HepG2 (cell line): ENCODE data around the gene ARHGAP45. TPM values are rescaled to one million over a fixed set of nuclear protein-coding genes. Genes with fewer than 3 reads are reported as not detected.

Experiments used
- ATAC-seq: fragments of 200-7000 bp; cut with Tn5 transposase; 3 replicates; pipeline ENCODE4 v1.9.1; 2020; ENCODE audit warnings: mild to moderate bottlenecking, moderate library complexity
- BruUV-seq: library from RNA; stranded (reverse); fragments of 400-500 nt; replicated peaks from 2 replicates; lab custom pipeline; 2021; lab: Mats Ljungman, UMichigan
- CTCF ChIA-PET: fragments of 300-600 bp; formaldehyde crosslinking; extraction: SDS; loops from one replicate; lab custom pipeline; 2021; ENCODE audit warnings: low total read pairs, inconsistent platforms, low intra/inter-chr PET ratio; lab: Yijun Ruan, JAX
- POLR2A ChIA-PET: fragments of 350-600 bp; sonication (Branson Sonifier 250); formaldehyde crosslinking; loops from one replicate; lab custom pipeline; 2020; ENCODE audit warnings: antibody characterized with exemption, inconsistent platforms; lab: Yijun Ruan, JAX
- DNase-seq: peaks from one replicate; pipeline ENCODE4 v3.0.0-alpha.2; 2015; ENCODE audit warnings: low spot score
- FAIRE-seq: peaks from 3 replicates; lab custom pipeline; 2011; peaks lifted over from hg19 to GRCh38; lab: Jason Lieb, UNC
- H2AFZ ChIP-seq: one replicate; pipeline ENCODE4 v1.6.1; 2011; ENCODE audit warnings: low read length, inconsistent platforms
- H3K27ac ChIP-seq: fragments of 300-600 bp; 3 replicates; pipeline ENCODE4 v1.8.0; 2011; ENCODE audit warnings: mixed run types, mild to moderate bottlenecking, mixed read lengths, low read length, inconsistent platforms; ENCODE audit not compliant: insufficient read depth; ENCODE audit errors: extremely low read length
- H3K27me3 ChIP-seq, 2 experiments: fragments of 200-600 bp in 1 of 2; 2 replicates in 1 of 2; 3 replicates in 1 of 2; pipeline versions ENCODE4 v1.6.0 to v1.8.0; 2011; ENCODE audit warnings: low read length in 2 of 2, mild to moderate bottlenecking in 2 of 2, moderate library complexity in 2 of 2, inconsistent platforms in 1 of 2; ENCODE audit not compliant: insufficient read depth in 2 of 2, control insufficient read depth in 1 of 2
- H3K36me3 ChIP-seq, 2 experiments: fragments of 200-600 bp in 1 of 2; replicated peaks in 1 of 2; 2 replicates in 1 of 2; 3 replicates in 1 of 2; pipeline versions ENCODE4 v1.5.1 to v1.8.0; 2011; ENCODE audit warnings: low read length in 2 of 2, inconsistent platforms in 1 of 2; ENCODE audit not compliant: insufficient read depth in 2 of 2, control insufficient read depth in 1 of 2
- H3K4me1 ChIP-seq: 2 replicates; pipeline ENCODE4 v1.5.1; 2012; ENCODE audit warnings: low read length, inconsistent platforms; ENCODE audit not compliant: insufficient read depth
- H3K4me2 ChIP-seq: 2 replicates; pipeline ENCODE4 v1.6.0; 2011; ENCODE audit warnings: low read depth, low read length, inconsistent platforms
- H3K4me3 ChIP-seq, 3 experiments: fragments of 200-600 bp in 1 of 3; sonication (generic), shearing (Covaris generic) in 1 of 3; replicated peaks in 1 of 3; 2 replicates each; pipeline ENCODE4 v1.5.1; 2011 to 2016; ENCODE audit warnings: low read length in 3 of 3, inconsistent platforms in 2 of 3, low read depth in 2 of 3, mild to moderate bottlenecking in 2 of 3, control low read depth in 1 of 3, mixed read lengths in 1 of 3; ENCODE audit not compliant: insufficient read depth in 1 of 3
- H3K79me2 ChIP-seq: one replicate; pipeline ENCODE4 v1.6.1; 2011; ENCODE audit warnings: low read length, inconsistent platforms; ENCODE audit not compliant: insufficient read depth
- H3K9ac ChIP-seq: 2 replicates; pipeline ENCODE4 v1.6.0; 2011; ENCODE audit warnings: mild to moderate bottlenecking, low read depth, low read length, inconsistent platforms; ENCODE audit not compliant: insufficient read depth
- H3K9me3 ChIP-seq: 2 replicates; pipeline ENCODE4 v1.5.1; 2012; ENCODE audit warnings: mild to moderate bottlenecking, low read length
- H4K20me1 ChIP-seq: 2 replicates; pipeline ENCODE4 v1.6.0; 2011; ENCODE audit warnings: inconsistent platforms, mild to moderate bottlenecking, low read length, moderate library complexity; ENCODE audit not compliant: insufficient read depth
- ARID2 ChIP-seq: sonication (generic); formaldehyde crosslinking; IDR thresholded peaks from 2 replicates; pipeline ENCODE4 v1.8.1; 2022; ENCODE audit warnings: mild to moderate bottlenecking, missing genetic modification reagents, borderline replicate concordance
- CREB1 ChIP-seq, 2 experiments: fragments of 450-650 bp in 1 of 2; IDR thresholded peaks; 2 replicates each; pipeline ENCODE4 v1.6.1; 2016 to 2017; ENCODE audit warnings: control low read depth in 1 of 2, mild to moderate bottlenecking in 1 of 2, missing compliant biosample characterization in 1 of 2, missing genetic modification characterization in 1 of 2
- CTCF ChIP-seq: sonication (generic); formaldehyde crosslinking; IDR thresholded peaks from 2 replicates; pipeline ENCODE4 v1.5.0; 2020; ENCODE audit warnings: mild to moderate bottlenecking, missing genetic modification reagents, moderate library complexity
- GTF3A ChIP-seq: sonication (generic); formaldehyde crosslinking; conservative IDR thresholded peaks from 2 replicates; pipeline ENCODE4 v1.4.0; 2020; ENCODE audit warnings: mild to moderate bottlenecking, missing genetic modification reagents
- HMGXB4 ChIP-seq, 2 experiments: sonication (generic) in 1 of 2; formaldehyde crosslinking in 1 of 2; IDR thresholded peaks; 2 replicates each; pipeline versions ENCODE4 v1.4.0 to v1.6.1; 2018 to 2020; ENCODE audit warnings: missing genetic modification reagents in 2 of 2, borderline replicate concordance in 1 of 2, low read depth in 1 of 2, mild to moderate bottlenecking in 1 of 2, missing biosample characterization in 1 of 2
- NKX3-1 ChIP-seq: sonication (generic); formaldehyde crosslinking; IDR thresholded peaks from 2 replicates; pipeline ENCODE4 v1.5.0; 2020; ENCODE audit warnings: missing genetic modification reagents
- SUZ12 ChIP-seq: fragments of 150-350 bp; IDR thresholded peaks from 2 replicates; pipeline ENCODE4 v1.6.1; 2014; ENCODE audit warnings: low read depth, low read length
- TCF7L2 ChIP-seq: IDR thresholded peaks from 2 replicates; pipeline ENCODE4 v1.6.1; 2011; ENCODE audit warnings: mild to moderate bottlenecking, low read depth, low read length, moderate library complexity
- ZNF788 ChIP-seq: sonication (generic); formaldehyde crosslinking; IDR thresholded peaks from 2 replicates; pipeline ENCODE4 v1.5.0; 2020; ENCODE audit warnings: mild to moderate bottlenecking, missing genetic modification reagents, borderline replicate concordance
- WGBS: methylation state at CpG from one replicate; pipeline ENCODE4 v1.1.6; 2017; ENCODE audit warnings: low lambda C conversion rate; 5-methylcytosine and 5-hydroxymethylcytosine counted together
- in situ Hi-C: cut with HindIII; loops from 2 replicates; pipeline ENCODE4 v1.10.0; 2017; ENCODE audit warnings: low pct_unique_long_range_greater_than_20kb; ENCODE audit not compliant: extremely low pct_ligation_motif_present
- intact Hi-C: fragments of 100-400 bp; cut with micrococcal nuclease; formaldehyde crosslinking; loops from one replicate; pipeline ENCODE4 v1.10.0; 2022; ENCODE audit not compliant: unreplicated experiment
- polyA plus RNA-seq, 8 experiments: library from polyadenylated mRNA; depleted of rRNA in 3 of 8; stranded (reverse) in 7 of 8; unstranded in 1 of 8; fragments of >200 nt; fragmentation: Illumina TruSeq in 4 of 8; extraction: Trizol in 4 of 8; gene quantifications; 2 replicates each; pipeline versions ENCODE4 v1.2.1 to v1.2.3, GENCODE V29; 2011 to 2016; ENCODE audit warnings: low read depth in 4 of 8, missing spikeins in 1 of 8, mixed read lengths in 1 of 8; ENCODE audit not compliant: insufficient read depth in 1 of 8
- total RNA-seq, 5 experiments: library from RNA; depleted of rRNA; stranded (reverse); fragments of >200 nt; fragmentation: Illumina TruSeq; extraction: Trizol; gene quantifications; 2 replicates each; pipeline ENCODE4 v1.2.3, GENCODE V29; 2016; ENCODE audit warnings: low read depth in 1 of 5

The ARHGAP45 gene
- total and polyA plus RNA-seq, 2 of the 13 experiments (the other 11 are each of a cell fraction or from before 2014, with no cell fraction given): 0.84 to 32.0 TPM

- ATAC-seq (peak; percentile 18; the same call in 2 of the 3 replicates), DNase-seq (no peak), FAIRE-seq (no peak)
- peak overlapping the region; percentile 60 for H3K27ac ChIP-seq
- H3K4me3 ChIP-seq: no peak overlapping the region
- peaks cover 34% of the 10 kb centered on the region for H3K4me1 ChIP-seq
- ChIA-PET POLR2A (interaction anchor here (0.7 to 1.2 kb wide), 8 partner anchors 8 to 24 kb away, joined by 3 to 6 read pairs (median 4); no protein-coding TSS in a partner anchor), CTCF (no interaction called here)
- 45% methylated on average over 3 of the region's 4 CpGs for WGBS
- peaks cover 3% of the 10 kb centered on the region; the same call in 1 of the 2 replicates for H4K20me1 ChIP-seq
- no peak overlapping the region for H3K9ac ChIP-seq
- H3K4me2 ChIP-seq: peak overlapping the region; percentile 44; the same call in 1 of the 2 replicates
- no TSS peak for BruUV-seq
- H3K79me2 ChIP-seq: no peaks in the 10 kb centered on the region
- intact Hi-C loops: no loop called here
- H3K27me3 ChIP-seq: no peaks in the 10 kb centered on the region
- TF ChIP-seq ZNF788 (CRISPR knock-in tag) (0 out of 2 replicates have a peak, but pooled peaks have one; percentile 7), CREB1 (IDR thresholded peaks at IDR 0.05) (no peak), CREB1 (CRISPR knock-in tag; IDR thresholded peaks at IDR 0.05) (no peak), CTCF (CRISPR knock-in tag) (no peak), ARID2 (CRISPR knock-in tag) (no peak), TCF7L2 (no peak), NKX3-1 (CRISPR knock-in tag) (no peak), SUZ12 (no peak), GTF3A (CRISPR knock-in tag) (no peak), HMGXB4 (CRISPR knock-in tag; IDR thresholded peaks at IDR 0.05; ENCODE audit: borderline replicate concordance in 1 of 2, low read depth in 1 of 2) (0 out of 4 replicates have a peak, but pooled peaks of 1 of the 2 experiments have one; percentile 31)
- no peak overlapping the region for H2AFZ ChIP-seq
- H3K9me3 ChIP-seq: no peaks in the 10 kb centered on the region
- in situ Hi-C loops: no loop called here
- H3K36me3 ChIP-seq: peaks cover 0 to 2% of the 10 kb centered on the region in 2 experiments; a peak in 3 of 5 replicates
Measured at GRCh38 chr19:1076046-1076386, 9.0 kb downstream of the ARHGAP45 start.
